ENCODE measurements around the gene ADGRL1. TPM values are rescaled to one million over a fixed set of nuclear protein-coding genes. Genes with fewer than 3 reads are reported as not detected.

ADGRL1 gene
- total and polyA plus RNA-seq, 9 of the 15 experiments (the other 6 are each of a cell fraction or from before 2014, with no cell fraction given): 0.14 to 37.0 (median 8.6) TPM

DNA sequence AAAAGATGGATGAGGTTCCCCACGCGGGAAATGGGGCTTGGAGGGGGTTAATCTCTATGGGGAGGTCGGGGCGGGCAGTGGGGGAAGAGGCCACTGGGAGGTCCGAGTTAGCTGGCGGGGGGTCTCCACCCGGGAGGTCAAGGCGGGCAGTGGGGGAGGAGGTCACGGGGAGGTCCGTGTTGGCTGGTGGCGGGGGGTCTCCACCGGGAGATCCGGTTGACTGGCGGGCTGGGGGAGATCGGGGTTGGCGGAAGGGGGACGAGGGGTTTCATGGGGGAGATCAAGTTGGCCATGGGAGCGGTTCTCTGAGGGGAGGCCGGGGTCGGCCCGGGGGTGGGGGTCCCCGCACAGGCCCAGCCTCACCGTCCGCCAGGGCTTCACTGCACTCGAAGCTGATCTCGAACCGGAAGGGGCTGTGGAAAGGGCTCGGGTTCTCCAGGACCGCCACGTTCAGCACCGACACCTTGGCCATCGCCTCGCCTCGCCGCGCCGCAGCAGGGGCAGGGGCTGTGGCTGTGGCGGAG is 69.9 kb downstream of the ADGRL1 start (continued):
- TF ChIP-seq, protein P1, sequence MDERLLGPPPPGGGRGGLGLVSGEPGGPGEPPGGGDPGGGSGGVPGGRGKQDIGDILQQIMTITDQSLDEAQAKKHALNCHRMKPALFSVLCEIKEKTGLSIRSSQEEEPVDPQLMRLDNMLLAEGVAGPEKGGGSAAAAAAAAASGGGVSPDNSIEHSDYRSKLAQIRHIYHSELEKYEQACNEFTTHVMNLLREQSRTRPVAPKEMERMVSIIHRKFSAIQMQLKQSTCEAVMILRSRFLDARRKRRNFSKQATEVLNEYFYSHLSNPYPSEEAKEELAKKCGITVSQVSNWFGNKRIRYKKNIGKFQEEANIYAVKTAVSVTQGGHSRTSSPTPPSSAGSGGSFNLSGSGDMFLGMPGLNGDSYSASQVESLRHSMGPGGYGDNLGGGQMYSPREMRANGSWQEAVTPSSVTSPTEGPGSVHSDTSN (CRISPR knock-in tag; IDR thresholded peaks at IDR 0.05; ENCODE audit: low read depth): 0 out of 2 replicates have a peak, but pooled peaks have one; percentile 2
- TF ChIP-seq, protein P1 (tag; conservative IDR thresholded peaks at IDR 0.05; ENCODE audit: low read depth): no peak
- TF ChIP-seq HDAC6 (IDR thresholded peaks at IDR 0.05; ENCODE audit: low read depth, low read length) (0 out of 2 replicates have a peak, but pooled peaks have one; percentile 42), MAFF (IDR thresholded peaks at IDR 0.05; ENCODE audit: low read length) (no peak), RFX5 (IDR thresholded peaks at IDR 0.05; ENCODE audit: low read depth, low read length) (no peak), DDX20 (tag; IDR thresholded peaks at IDR 0.05; ENCODE audit: low read depth) (no peak), TGIF2 (CRISPR knock-in tag; IDR thresholded peaks at IDR 0.05) (peak; percentile 62; the same call in 1 of the 2 replicates), BRD9 (IDR thresholded peaks at IDR 0.05; ENCODE audit: low read depth, partially characterized antibody) (no peak), YBX1 (IDR thresholded peaks at IDR 0.05) (no peak), ZNF707 (CRISPR knock-in tag; conservative IDR thresholded peaks at IDR 0.05) (no peak), PHF8 (IDR thresholded peaks at IDR 0.05; ENCODE audit: borderline replicate concordance, low read length) (peak; percentile 83; the same call in 1 of the 2 replicates), LCOR (CRISPR knock-in tag; IDR thresholded peaks at IDR 0.05) (peak; percentile 57; the same call in 1 of the 2 replicates), ARHGAP35 (IDR thresholded peaks at IDR 0.05; ENCODE audit: partially characterized antibody) (no peak), MXI1 (IDR thresholded peaks at IDR 0.05; ENCODE audit: low read depth, low read length) (no peak)
- TF ChIP-seq, protein P2, sequence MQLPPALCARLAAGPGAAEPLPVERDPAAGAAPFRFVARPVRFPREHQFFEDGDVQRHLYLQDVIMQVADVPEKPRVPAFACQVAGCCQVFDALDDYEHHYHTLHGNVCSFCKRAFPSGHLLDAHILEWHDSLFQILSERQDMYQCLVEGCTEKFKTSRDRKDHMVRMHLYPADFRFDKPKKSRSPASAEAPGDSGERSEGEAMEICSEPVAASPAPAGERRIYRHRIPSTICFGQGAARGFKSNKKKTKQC (CRISPR knock-in tag; IDR thresholded peaks at IDR 0.05): peak; percentile 25; the same call in 1 of the 2 replicates
- TF ChIP-seq, protein P3, sequence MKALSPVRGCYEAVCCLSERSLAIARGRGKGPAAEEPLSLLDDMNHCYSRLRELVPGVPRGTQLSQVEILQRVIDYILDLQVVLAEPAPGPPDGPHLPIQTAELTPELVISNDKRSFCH (CRISPR knock-in tag; IDR thresholded peaks at IDR 0.05): no peak
- TF ChIP-seq, protein P3 (tag; IDR thresholded peaks at IDR 0.05): no peak
- TF ChIP-seq, protein P4, sequence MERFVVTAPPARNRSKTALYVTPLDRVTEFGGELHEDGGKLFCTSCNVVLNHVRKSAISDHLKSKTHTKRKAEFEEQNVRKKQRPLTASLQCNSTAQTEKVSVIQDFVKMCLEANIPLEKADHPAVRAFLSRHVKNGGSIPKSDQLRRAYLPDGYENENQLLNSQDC (CRISPR knock-in tag; IDR thresholded peaks at IDR 0.05): no peak
- TF ChIP-seq, protein P5, sequence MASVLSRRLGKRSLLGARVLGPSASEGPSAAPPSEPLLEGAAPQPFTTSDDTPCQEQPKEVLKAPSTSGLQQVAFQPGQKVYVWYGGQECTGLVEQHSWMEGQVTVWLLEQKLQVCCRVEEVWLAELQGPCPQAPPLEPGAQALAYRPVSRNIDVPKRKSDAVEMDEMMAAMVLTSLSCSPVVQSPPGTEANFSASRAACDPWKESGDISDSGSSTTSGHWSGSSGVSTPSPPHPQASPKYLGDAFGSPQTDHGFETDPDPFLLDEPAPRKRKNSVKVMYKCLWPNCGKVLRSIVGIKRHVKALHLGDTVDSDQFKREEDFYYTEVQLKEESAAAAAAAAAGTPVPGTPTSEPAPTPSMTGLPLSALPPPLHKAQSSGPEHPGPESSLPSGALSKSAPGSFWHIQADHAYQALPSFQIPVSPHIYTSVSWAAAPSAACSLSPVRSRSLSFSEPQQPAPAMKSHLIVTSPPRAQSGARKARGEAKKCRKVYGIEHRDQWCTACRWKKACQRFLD (CRISPR knock-in tag; IDR thresholded peaks at IDR 0.05): 0 out of 2 replicates have a peak, but pooled peaks have one; percentile 1
- TF ChIP-seq, protein P6, sequence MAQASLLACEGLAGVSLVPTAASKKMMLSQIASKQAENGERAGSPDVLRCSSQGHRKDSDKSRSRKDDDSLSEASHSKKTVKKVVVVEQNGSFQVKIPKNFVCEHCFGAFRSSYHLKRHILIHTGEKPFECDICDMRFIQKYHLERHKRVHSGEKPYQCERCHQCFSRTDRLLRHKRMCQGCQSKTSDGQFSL (CRISPR knock-in tag; IDR thresholded peaks at IDR 0.05): no peak; the same call in 1 of the 2 replicates
- TF ChIP-seq, protein P6 (tag; IDR thresholded peaks at IDR 0.05): no peak
